Panc1 (cell line): ENCODE measurements around the gene HTT. TPM values are rescaled to one million over a fixed set of nuclear protein-coding genes. Genes with fewer than 3 reads are reported as not detected.

Experiments
- ATAC-seq: fragments of 200-7000 bp; cut with Tn5 transposase; 2 replicates; pipeline ENCODE4 v1.9.1; 2020; ENCODE audit warnings: mild to moderate bottlenecking, moderate library complexity
- BruUV-seq: library from RNA; stranded (reverse); fragments of 400-500 nt; replicated peaks from 2 replicates; lab custom pipeline; 2021; lab: Mats Ljungman, UMichigan
- CTCF ChIA-PET: fragments of 300-600 bp; sonication (Branson Sonifier 250); formaldehyde crosslinking; loops from one replicate; lab custom pipeline; 2022; ENCODE audit warnings: antibody characterized with exemption; lab: Charles Lee
- POLR2A ChIA-PET: fragments of 300-600 bp; sonication (Branson Sonifier 250); formaldehyde crosslinking; loops from one replicate; lab custom pipeline; 2022; ENCODE audit warnings: antibody characterized with exemption; lab: Charles Lee
- DNase-seq: peaks from one replicate; pipeline ENCODE4 v3.0.0-alpha.2; 2010; ENCODE audit warnings: low read depth, low spot score
- H3K27ac ChIP-seq: 2 replicates; pipeline ENCODE4 v1.5.1; 2011; ENCODE audit warnings: mild to moderate bottlenecking, low read length, inconsistent platforms
- H3K27me3 ChIP-seq: fragments of 200-500 bp; sonication (Bioruptor generic); 2 replicates; pipeline ENCODE4 v1.6.0; 2014; ENCODE audit warnings: low read length, inconsistent platforms; ENCODE audit not compliant: control insufficient read depth, insufficient read depth
- H3K36me3 ChIP-seq: fragments of 200-500 bp; sonication (Bioruptor generic); 2 replicates; pipeline ENCODE4 v1.5.1; 2014; ENCODE audit warnings: inconsistent platforms, mild to moderate bottlenecking, low read length, moderate library complexity; ENCODE audit not compliant: control insufficient read depth, insufficient read depth
- H3K4me1 ChIP-seq: 2 replicates; pipeline ENCODE4 v1.5.1; 2011; ENCODE audit warnings: inconsistent platforms, mild to moderate bottlenecking, low read length, moderate library complexity; ENCODE audit not compliant: control insufficient read depth, insufficient read depth
- H3K4me3 ChIP-seq, 2 experiments: 2 replicates each; pipeline ENCODE4 v1.5.1; 2011 to 2012; ENCODE audit warnings: low read depth in 2 of 2, low read length in 2 of 2, mild to moderate bottlenecking in 2 of 2, inconsistent platforms in 1 of 2, moderate library complexity in 1 of 2
- H3K9me3 ChIP-seq: fragments of 200-500 bp; sonication (Bioruptor generic); 2 replicates; pipeline ENCODE4 v1.5.1; 2014; ENCODE audit warnings: low read depth, mild to moderate bottlenecking, inconsistent platforms, low read length, moderate library complexity; ENCODE audit not compliant: control insufficient read depth, insufficient read depth
- POLR2AphosphoS5 ChIP-seq: IDR thresholded peaks from 2 replicates; pipeline ENCODE4 v1.6.1; 2012; ENCODE audit warnings: mild to moderate bottlenecking, low read depth, low read length, moderate library complexity
- SIN3A ChIP-seq: IDR thresholded peaks from 2 replicates; pipeline ENCODE4 v1.6.1; 2012; ENCODE audit warnings: low read depth, mild to moderate bottlenecking, low read length, moderate library complexity, borderline replicate concordance; ENCODE audit not compliant: insufficient read depth
- TCF7L2 ChIP-seq: IDR thresholded peaks from 2 replicates; pipeline ENCODE4 v1.6.1; 2011; ENCODE audit warnings: mild to moderate bottlenecking, low read depth, low read length, inconsistent platforms
- in situ Hi-C: cut with HindIII; loops from 2 replicates; pipeline ENCODE4 v1.10.0; 2016; ENCODE audit warnings: low sequenced_read_pairs, low pct_unique_long_range_greater_than_20kb
- intact Hi-C: fragments of 100-400 bp; cut with micrococcal nuclease; formaldehyde crosslinking; loops from one replicate; pipeline ENCODE4 v1.10.0; 2022; ENCODE audit not compliant: unreplicated experiment
- total RNA-seq: library from RNA; stranded (reverse); gene quantifications from one replicate; pipeline ENCODE4 v1.2.1, GENCODE V29; 2021; ENCODE audit not compliant: unreplicated experiment
- TF ChIP-seq, protein P1 (sequence below), 2 experiments: IDR thresholded peaks; 2 replicates each; pipeline ENCODE4 v1.6.1; 2011 to 2012; ENCODE audit warnings: low read depth in 2 of 2, control low read depth in 1 of 2, low read length in 1 of 2, mild to moderate bottlenecking in 1 of 2, moderate library complexity in 1 of 2; ENCODE audit not compliant: insufficient read depth in 1 of 2
- TF ChIP-seq, protein P2 (sequence below): fragments of 450-650 bp; IDR thresholded peaks from 2 replicates; pipeline ENCODE4 v1.5.1; 2017; ENCODE audit warnings: mild to moderate bottlenecking

The HTT gene
- total RNA-seq, 1 experiment from 2014 or later, result 24.7 TPM

DNA sequence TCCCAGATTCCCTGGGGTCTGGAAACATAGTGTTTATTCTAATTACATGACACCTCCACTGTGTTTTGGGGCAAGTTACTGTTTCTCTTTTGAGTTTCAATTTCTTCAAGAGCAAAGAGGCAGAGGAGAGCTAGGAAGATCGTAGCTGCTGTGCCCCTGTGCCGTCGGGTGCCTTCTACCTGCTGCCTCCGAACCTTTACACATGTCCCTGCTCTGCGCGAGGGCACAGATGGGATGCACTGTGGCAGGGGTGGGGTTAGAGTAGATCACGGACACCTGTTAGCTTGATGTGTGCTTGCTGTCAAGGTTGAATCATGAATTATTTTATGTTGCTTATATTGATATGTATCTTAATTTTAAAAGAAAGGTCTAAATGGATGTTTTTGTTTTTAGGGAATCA lies 103.4 kb downstream of the HTT start:
- intact Hi-C loops, result no loop called here
- Histone ChIP-seq H3K36me3 (no peaks in the 10 kb centered on the region; the same call in 1 of the 2 replicates), H3K27me3 (no peaks in the 10 kb centered on the region), H3K27ac (no peak overlapping the region), H3K4me1 (no peaks in the 10 kb centered on the region), H3K4me3 (no peak overlapping the region), H3K9me3 (no peaks in the 10 kb centered on the region)
- ChIA-PET CTCF (no interaction called here), POLR2A (no interaction called here)
- in situ Hi-C loops, result no loop called here
- DNase-seq (no peak), ATAC-seq (no peak)
- TF ChIP-seq SIN3A (no peak), TCF7L2 (no peak), POLR2AphosphoS5 (no peak)
- TF ChIP-seq, protein P1, sequence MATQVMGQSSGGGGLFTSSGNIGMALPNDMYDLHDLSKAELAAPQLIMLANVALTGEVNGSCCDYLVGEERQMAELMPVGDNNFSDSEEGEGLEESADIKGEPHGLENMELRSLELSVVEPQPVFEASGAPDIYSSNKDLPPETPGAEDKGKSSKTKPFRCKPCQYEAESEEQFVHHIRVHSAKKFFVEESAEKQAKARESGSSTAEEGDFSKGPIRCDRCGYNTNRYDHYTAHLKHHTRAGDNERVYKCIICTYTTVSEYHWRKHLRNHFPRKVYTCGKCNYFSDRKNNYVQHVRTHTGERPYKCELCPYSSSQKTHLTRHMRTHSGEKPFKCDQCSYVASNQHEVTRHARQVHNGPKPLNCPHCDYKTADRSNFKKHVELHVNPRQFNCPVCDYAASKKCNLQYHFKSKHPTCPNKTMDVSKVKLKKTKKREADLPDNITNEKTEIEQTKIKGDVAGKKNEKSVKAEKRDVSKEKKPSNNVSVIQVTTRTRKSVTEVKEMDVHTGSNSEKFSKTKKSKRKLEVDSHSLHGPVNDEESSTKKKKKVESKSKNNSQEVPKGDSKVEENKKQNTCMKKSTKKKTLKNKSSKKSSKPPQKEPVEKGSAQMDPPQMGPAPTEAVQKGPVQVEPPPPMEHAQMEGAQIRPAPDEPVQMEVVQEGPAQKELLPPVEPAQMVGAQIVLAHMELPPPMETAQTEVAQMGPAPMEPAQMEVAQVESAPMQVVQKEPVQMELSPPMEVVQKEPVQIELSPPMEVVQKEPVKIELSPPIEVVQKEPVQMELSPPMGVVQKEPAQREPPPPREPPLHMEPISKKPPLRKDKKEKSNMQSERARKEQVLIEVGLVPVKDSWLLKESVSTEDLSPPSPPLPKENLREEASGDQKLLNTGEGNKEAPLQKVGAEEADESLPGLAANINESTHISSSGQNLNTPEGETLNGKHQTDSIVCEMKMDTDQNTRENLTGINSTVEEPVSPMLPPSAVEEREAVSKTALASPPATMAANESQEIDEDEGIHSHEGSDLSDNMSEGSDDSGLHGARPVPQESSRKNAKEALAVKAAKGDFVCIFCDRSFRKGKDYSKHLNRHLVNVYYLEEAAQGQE (IDR thresholded peaks at IDR 0.05; ENCODE audit: insufficient read depth in 1 of 2, low read depth in 2 of 2, low read length in 1 of 2), result no peak
- TF ChIP-seq, protein P2, sequence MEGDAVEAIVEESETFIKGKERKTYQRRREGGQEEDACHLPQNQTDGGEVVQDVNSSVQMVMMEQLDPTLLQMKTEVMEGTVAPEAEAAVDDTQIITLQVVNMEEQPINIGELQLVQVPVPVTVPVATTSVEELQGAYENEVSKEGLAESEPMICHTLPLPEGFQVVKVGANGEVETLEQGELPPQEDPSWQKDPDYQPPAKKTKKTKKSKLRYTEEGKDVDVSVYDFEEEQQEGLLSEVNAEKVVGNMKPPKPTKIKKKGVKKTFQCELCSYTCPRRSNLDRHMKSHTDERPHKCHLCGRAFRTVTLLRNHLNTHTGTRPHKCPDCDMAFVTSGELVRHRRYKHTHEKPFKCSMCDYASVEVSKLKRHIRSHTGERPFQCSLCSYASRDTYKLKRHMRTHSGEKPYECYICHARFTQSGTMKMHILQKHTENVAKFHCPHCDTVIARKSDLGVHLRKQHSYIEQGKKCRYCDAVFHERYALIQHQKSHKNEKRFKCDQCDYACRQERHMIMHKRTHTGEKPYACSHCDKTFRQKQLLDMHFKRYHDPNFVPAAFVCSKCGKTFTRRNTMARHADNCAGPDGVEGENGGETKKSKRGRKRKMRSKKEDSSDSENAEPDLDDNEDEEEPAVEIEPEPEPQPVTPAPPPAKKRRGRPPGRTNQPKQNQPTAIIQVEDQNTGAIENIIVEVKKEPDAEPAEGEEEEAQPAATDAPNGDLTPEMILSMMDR, result no peak
- BruUV-seq, result no TSS peak

DNA sequence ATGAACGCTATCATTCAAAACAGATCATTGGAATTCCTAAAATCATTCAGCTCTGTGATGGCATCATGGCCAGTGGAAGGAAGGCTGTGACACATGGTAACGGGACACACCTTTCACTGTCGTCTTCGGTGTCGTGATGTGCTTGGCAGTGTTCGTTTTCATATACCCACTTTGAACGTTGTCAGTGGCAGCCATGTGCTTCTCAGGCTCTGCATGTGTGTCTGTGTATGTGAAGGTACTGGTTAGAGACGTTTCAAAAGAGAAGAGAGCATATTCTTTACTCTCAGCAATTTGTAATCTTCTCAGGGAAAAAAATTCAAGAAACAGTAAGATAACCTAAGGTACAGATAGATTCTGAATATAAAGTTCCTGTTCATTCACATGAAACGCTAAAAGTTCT lies 103.9 kb downstream of the HTT start:
- H3K27me3 ChIP-seq, result no peaks in the 10 kb centered on the region
- no peaks in the 10 kb centered on the region for H3K9me3 ChIP-seq
- no peak overlapping the region for H3K4me3 ChIP-seq
- ATAC-seq, result no peak
- no peaks in the 10 kb centered on the region; the same call in 1 of the 2 replicates for H3K36me3 ChIP-seq
- no peak overlapping the region for H3K27ac ChIP-seq
- ChIA-PET POLR2A (no interaction called here), CTCF (no interaction called here)
- no peaks in the 10 kb centered on the region for H3K4me1 ChIP-seq
- intact Hi-C loops, result no loop called here
- in situ Hi-C loops, result no loop called here
- BruUV-seq, result no TSS peak
- TF ChIP-seq SIN3A (no peak), TCF7L2 (no peak), POLR2AphosphoS5 (no peak)
- TF ChIP-seq, protein P2, result no peak
- TF ChIP-seq, protein P1 (IDR thresholded peaks at IDR 0.05; ENCODE audit: insufficient read depth in 1 of 2, low read depth in 2 of 2, low read length in 1 of 2), result no peak
- no peak for DNase-seq
